AG04450 (cell line): ENCODE measurements around the gene IGFBP2. TPM values are rescaled to one million over a fixed set of nuclear protein-coding genes. Genes with fewer than 3 reads are reported as not detected.

Experiments used
- CTCF ChIA-PET: fragments of 300-600, 350-600 bp; formaldehyde crosslinking; extraction: SDS; loops from one replicate; lab custom pipeline; 2022; ENCODE audit warnings: antibody characterized with exemption, inconsistent platforms; lab: Charles Lee
- POLR2A ChIA-PET: fragments of 350-600 bp; formaldehyde crosslinking; extraction: SDS; loops from one replicate; lab custom pipeline; 2021; ENCODE audit warnings: antibody characterized with exemption, inconsistent platforms; lab: Yijun Ruan, JAX
- DNase-seq: peaks from one replicate; pipeline ENCODE4 v3.0.0-alpha.2; 2011; ENCODE audit warnings: low read depth, low spot score
- H3K27ac ChIP-seq: one replicate; pipeline ENCODE4 v1.5.1; 2012; ENCODE audit warnings: low read depth, low read length, control low read depth
- H3K27me3 ChIP-seq: one replicate; pipeline ENCODE4 v1.6.0; 2012; ENCODE audit warnings: low read length; ENCODE audit not compliant: control insufficient read depth, insufficient read depth
- H3K4me3 ChIP-seq: 2 replicates; pipeline ENCODE4 v1.5.1; 2011; ENCODE audit warnings: mild to moderate bottlenecking, low read depth, low read length, control low read depth
- H3K9me3 ChIP-seq: 2 replicates; pipeline ENCODE4 v1.5.1; 2012; ENCODE audit warnings: low read length; ENCODE audit not compliant: control insufficient read depth, insufficient read depth
- polyA plus RNA-seq: library from polyadenylated mRNA; depleted of rRNA; stranded (reverse); fragments of >200 nt; gene quantifications from 2 replicates; pipeline ENCODE4 v1.2.3, GENCODE V29; 2011
- TF ChIP-seq, protein P1 (sequence below): IDR thresholded peaks from 2 replicates; pipeline ENCODE4 v1.5.1; 2011; ENCODE audit warnings: low read depth, low read length, control low read depth, inconsistent platforms

The IGFBP2 gene
- polyA plus RNA-seq, 1 experiment = 25.2 TPM

DNA sequence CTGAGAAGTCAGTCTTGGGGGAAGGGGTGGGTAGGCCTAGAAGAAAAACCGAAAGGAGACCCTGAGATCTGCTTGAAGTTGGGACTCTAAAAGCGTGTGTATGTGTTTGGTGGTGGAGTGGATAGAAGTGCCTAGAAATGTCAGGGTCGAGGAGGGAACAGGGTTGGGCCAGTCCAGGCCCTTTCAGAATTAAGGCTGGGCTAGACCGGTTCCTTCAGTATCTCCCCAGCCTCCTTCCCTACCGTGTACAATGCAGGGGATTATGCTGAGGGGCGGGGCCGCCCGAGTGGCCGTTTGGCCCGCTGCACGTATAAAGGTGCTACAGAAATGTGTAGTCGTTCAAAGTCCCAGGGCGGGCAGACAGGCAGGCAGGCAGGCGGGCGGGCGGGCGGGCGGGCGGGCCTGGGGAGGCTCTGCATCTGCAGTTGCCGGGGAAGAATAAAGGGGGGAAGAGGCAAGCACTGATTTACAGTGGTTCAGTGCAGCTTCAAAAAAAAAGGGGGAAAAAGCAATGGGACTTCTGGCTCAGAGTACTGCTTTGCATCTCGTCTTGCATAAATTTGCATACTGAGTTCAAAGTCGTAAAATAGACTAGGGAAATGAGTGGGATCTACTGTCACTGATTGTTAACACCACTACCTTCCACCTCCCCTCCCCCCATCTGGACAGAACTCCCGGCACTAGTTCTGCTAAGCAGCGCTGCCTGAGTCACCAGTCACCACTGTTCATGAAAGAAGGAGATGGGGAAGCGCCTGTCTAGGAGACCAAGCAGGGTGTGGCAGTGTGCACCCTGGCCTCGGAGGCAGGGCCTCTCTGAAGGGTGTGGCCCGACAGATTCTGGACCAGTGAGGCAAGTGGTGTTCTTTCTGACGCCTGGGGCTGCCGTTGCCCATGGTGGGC lies 3.6 kb downstream of the IGFBP2 start:
- CTCF ChIA-PET = no interaction called here
- TF ChIP-seq, protein P1, sequence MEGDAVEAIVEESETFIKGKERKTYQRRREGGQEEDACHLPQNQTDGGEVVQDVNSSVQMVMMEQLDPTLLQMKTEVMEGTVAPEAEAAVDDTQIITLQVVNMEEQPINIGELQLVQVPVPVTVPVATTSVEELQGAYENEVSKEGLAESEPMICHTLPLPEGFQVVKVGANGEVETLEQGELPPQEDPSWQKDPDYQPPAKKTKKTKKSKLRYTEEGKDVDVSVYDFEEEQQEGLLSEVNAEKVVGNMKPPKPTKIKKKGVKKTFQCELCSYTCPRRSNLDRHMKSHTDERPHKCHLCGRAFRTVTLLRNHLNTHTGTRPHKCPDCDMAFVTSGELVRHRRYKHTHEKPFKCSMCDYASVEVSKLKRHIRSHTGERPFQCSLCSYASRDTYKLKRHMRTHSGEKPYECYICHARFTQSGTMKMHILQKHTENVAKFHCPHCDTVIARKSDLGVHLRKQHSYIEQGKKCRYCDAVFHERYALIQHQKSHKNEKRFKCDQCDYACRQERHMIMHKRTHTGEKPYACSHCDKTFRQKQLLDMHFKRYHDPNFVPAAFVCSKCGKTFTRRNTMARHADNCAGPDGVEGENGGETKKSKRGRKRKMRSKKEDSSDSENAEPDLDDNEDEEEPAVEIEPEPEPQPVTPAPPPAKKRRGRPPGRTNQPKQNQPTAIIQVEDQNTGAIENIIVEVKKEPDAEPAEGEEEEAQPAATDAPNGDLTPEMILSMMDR = no peak
- H3K27ac ChIP-seq = no peak overlapping the region
- H3K4me3 ChIP-seq = no peak overlapping the region
- H3K9me3 ChIP-seq = no peaks in the 10 kb centered on the region; the same call in 1 of the 2 replicates
- no peak for DNase-seq
- peaks cover 20% of the 10 kb centered on the region for H3K27me3 ChIP-seq
- POLR2A ChIA-PET = interaction anchor here (0.6 kb wide), 1 partner anchor 16 kb away, joined by 5 read pairs; no protein-coding TSS in a partner anchor

DNA sequence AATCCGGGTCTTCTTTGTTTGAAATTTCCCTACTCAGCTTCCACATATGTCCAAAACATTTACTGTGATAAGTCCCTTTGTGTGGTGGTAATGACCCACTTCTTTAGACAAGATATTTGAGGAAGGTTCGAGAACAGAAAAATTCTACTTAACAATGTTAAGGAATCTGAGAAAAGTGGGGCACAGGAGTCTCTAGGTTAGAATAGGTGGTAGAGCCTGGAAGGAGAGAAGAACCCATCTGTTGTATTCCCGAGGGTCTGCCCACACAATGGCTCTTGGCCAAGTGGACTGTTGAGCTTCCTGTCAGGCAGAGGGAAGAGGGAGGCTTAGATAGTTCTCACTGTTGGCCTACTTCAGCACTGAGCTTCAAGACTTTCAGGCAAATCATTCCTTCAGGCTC lies 4.3 kb downstream of the IGFBP2 start:
- Histone ChIP-seq H3K27ac (no peak overlapping the region), H3K9me3 (no peaks in the 10 kb centered on the region; the same call in 1 of the 2 replicates), H3K4me3 (no peak overlapping the region), H3K27me3 (peaks cover 16% of the 10 kb centered on the region)
- POLR2A ChIA-PET = no interaction called here
- CTCF ChIA-PET = no interaction called here
- TF ChIP-seq, protein P1 = no peak
- no peak for DNase-seq

DNA sequence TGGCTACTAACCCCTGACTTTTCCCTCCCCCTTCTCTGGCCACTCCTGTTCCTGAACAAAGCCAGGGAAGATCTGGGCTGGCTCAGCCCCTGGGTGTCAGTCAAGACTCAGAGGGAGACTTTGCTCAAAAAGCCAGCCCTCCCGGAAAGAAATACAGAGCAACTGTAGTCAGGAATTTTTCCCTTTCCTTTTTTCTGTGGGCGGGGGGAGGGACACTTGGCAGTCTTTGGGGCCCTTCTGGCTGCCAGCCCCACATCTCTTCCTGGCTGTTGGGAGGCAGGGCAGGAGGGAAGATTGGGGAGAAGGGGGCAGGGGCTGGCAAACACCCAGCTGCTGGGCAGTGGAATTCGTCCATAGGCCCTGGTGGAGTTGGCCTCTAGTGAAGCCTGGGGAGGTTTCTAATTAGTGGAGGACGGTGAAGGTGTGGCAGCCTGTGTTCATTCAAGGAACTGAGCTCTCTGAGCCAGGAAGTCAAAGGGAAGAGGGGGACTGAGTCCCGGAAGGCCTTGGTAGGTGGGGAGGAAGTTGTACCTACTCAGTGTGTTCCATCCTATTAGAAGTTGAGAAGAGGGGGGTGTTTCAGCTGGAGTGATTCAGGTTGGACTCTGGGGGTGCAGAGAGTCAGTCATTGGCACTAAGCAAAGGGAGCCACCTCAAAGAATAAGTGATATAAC lies 10.9 kb downstream of the IGFBP2 start:
- Histone ChIP-seq H3K4me3 (no peak overlapping the region), H3K27me3 (peaks cover 3% of the 10 kb centered on the region), H3K9me3 (no peaks in the 10 kb centered on the region), H3K27ac (no peak overlapping the region)
- DNase-seq = no peak
- POLR2A ChIA-PET = interaction anchor here (0.5 kb wide), 1 partner anchor 457 kb away, joined by 5 read pairs; no protein-coding TSS in a partner anchor
- TF ChIP-seq, protein P1 = no peak
- CTCF ChIA-PET = interaction anchor here (0.8 kb wide), 2 partner anchors 125 to 127 kb away, joined by 3 read pairs; no protein-coding TSS in a partner anchor

DNA sequence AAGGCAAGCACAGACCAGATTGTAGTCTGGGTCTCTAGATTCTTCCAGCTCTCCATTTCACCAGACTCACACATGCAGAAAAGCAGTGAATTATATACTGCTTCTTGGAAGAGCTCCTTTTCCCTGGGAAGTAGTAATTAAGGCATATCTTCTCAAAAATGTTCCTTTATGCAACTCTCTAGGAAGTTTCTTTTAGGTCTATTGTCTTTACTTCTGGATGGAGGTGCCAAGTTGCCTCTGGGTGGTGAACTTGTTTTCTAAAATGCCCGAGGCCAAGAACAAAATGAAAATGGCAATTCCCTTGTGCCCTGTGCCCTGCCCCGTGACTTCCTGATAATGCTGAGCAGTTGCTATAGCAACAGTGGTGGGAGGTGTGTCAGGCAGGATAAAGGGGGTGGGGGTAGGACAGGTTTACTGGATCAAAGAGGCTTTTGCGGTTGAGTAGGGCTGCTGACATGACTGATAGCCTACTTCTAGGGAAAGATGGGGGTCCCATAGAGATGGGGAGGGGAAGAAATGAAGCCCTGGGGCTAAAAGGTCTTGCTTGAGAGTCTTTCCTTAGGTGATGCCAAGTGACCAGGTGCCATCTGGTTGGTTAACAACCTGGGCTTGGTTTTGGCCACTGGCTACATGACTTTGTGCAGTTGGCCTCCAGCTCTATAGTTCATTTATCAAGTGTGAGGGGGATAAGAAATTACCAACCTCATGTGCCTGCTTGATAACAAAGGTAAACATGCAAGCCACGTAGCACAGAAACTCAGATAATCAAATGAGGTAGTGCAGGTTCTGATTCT lies 11.8 kb downstream of the IGFBP2 start:
- peaks cover 3% of the 10 kb centered on the region for H3K27me3 ChIP-seq
- CTCF ChIA-PET = interaction anchor here (0.8 kb wide), 2 partner anchors 126 to 128 kb away, joined by 3 read pairs; no protein-coding TSS in a partner anchor
- TF ChIP-seq, protein P1 = no peak
- no peak for DNase-seq
- no peak overlapping the region for H3K27ac ChIP-seq
- no peaks in the 10 kb centered on the region for H3K9me3 ChIP-seq
- no peak overlapping the region for H3K4me3 ChIP-seq
- POLR2A ChIA-PET = no interaction called here
